ENCODE data around the gene OCEL1.

- TF ChIP-seq YY1 (IDR thresholded peaks at IDR 0.05; ENCODE audit: insufficient read depth, insufficient read length): no peak
- no peak for TF ChIP-seq ZNF274 (IDR thresholded peaks at IDR 0.05; ENCODE audit: low read depth, low read length)
- TF ChIP-seq SUZ12 (IDR thresholded peaks at IDR 0.05; ENCODE audit: extremely low read depth, insufficient read depth, insufficient read length): no peak
Observed at GRCh38 chr19:17185590-17185989, 40.4 kb upstream of the OCEL1 start.
